Astrocyte (in vitro differentiated cells and primary cell): ENCODE measurements around the gene CHST11. TPM values are rescaled to one million over a fixed set of nuclear protein-coding genes. Genes with fewer than 3 reads are reported as not detected.

ENCODE experiments used
- DNase-seq: peaks from one replicate; pipeline ENCODE4 v3.0.0-alpha.2; 2010; ENCODE audit warnings: low read depth
- FAIRE-seq: peaks from 2 replicates; lab custom pipeline; 2011; peaks lifted over from hg19 to GRCh38; lab: Jason Lieb, UNC
- H2AFZ ChIP-seq: 2 replicates; pipeline ENCODE4 v1.6.0; 2012; ENCODE audit warnings: low read depth, low read length, inconsistent platforms
- H3K27ac ChIP-seq: 2 replicates; pipeline ENCODE4 v1.5.1; 2011; ENCODE audit warnings: low read depth, low read length, inconsistent platforms
- H3K27me3 ChIP-seq: 2 replicates; pipeline ENCODE4 v1.6.0; 2011; ENCODE audit warnings: low read length, inconsistent platforms; ENCODE audit not compliant: insufficient read depth
- H3K36me3 ChIP-seq: 2 replicates; pipeline ENCODE4 v1.5.1; 2011; ENCODE audit warnings: low read length, inconsistent platforms; ENCODE audit not compliant: insufficient read depth
- H3K4me1 ChIP-seq: 2 replicates; pipeline ENCODE4 v1.5.1; 2011; ENCODE audit warnings: low read length, inconsistent platforms; ENCODE audit not compliant: insufficient read depth
- H3K4me2 ChIP-seq: 2 replicates; pipeline ENCODE4 v1.6.0; 2012; ENCODE audit warnings: low read length, inconsistent platforms
- H3K4me3 ChIP-seq: 2 replicates; pipeline ENCODE4 v1.5.1; 2011; ENCODE audit warnings: low read depth, mild to moderate bottlenecking, low read length, inconsistent platforms; ENCODE audit not compliant: insufficient read depth
- H3K79me2 ChIP-seq: 2 replicates; pipeline ENCODE4 v1.6.0; 2012; ENCODE audit warnings: mild to moderate bottlenecking, low read length, inconsistent platforms; ENCODE audit not compliant: insufficient read depth
- H3K9ac ChIP-seq: 2 replicates; pipeline ENCODE4 v1.6.0; 2012; ENCODE audit warnings: mild to moderate bottlenecking, low read length, inconsistent platforms
- H3K9me3 ChIP-seq: 2 replicates; pipeline ENCODE4 v1.5.1; 2012; ENCODE audit warnings: low read depth, mild to moderate bottlenecking, low read length, inconsistent platforms; ENCODE audit not compliant: insufficient read depth
- H4K20me1 ChIP-seq: 2 replicates; pipeline ENCODE4 v1.6.0; 2012; ENCODE audit warnings: low read length, inconsistent platforms; ENCODE audit not compliant: insufficient read depth
- H3K27ac Mint-ChIP-seq: one replicate; pipeline ENCODE4 v1.8.0; 2021; ENCODE audit warnings: mild to moderate bottlenecking, mixed read lengths; ENCODE audit not compliant: unreplicated experiment
- H3K27me3 Mint-ChIP-seq: one replicate; pipeline ENCODE4 v1.8.0; 2021; ENCODE audit warnings: low read depth, mixed read lengths; ENCODE audit not compliant: unreplicated experiment
- H3K36me3 Mint-ChIP-seq: one replicate; pipeline ENCODE4 v1.8.0; 2021; ENCODE audit warnings: low read depth, mixed read lengths; ENCODE audit not compliant: unreplicated experiment
- H3K4me1 Mint-ChIP-seq: one replicate; pipeline ENCODE4 v1.8.0; 2021; ENCODE audit warnings: low read depth, mixed read lengths; ENCODE audit not compliant: unreplicated experiment
- H3K4me3 Mint-ChIP-seq: one replicate; pipeline ENCODE4 v1.8.0; 2021; ENCODE audit warnings: mild to moderate bottlenecking, moderate library complexity, mixed read lengths; ENCODE audit not compliant: unreplicated experiment
- H3K9me3 Mint-ChIP-seq: one replicate; pipeline ENCODE4 v1.8.0; 2021; ENCODE audit warnings: mild to moderate bottlenecking, mixed read lengths; ENCODE audit not compliant: unreplicated experiment
- EZH2 ChIP-seq: IDR thresholded peaks from 2 replicates; pipeline ENCODE4 v1.6.1; 2012; ENCODE audit warnings: mild to moderate bottlenecking, low read length, inconsistent platforms; ENCODE audit not compliant: insufficient read depth
- total RNA-seq: library from RNA; stranded (reverse); gene quantifications from 2 replicates; pipeline ENCODE4 v1.2.1, GENCODE V29; 2021
- TF ChIP-seq, protein P1 (sequence below): IDR thresholded peaks from 2 replicates; pipeline ENCODE4 v1.5.1; 2011; ENCODE audit warnings: low read depth, mild to moderate bottlenecking, inconsistent platforms, low read length, moderate library complexity; ENCODE audit not compliant: insufficient read depth

CHST11 gene
- total RNA-seq, 1 donor from 2014 or later: 30.2 TPM

DNA sequence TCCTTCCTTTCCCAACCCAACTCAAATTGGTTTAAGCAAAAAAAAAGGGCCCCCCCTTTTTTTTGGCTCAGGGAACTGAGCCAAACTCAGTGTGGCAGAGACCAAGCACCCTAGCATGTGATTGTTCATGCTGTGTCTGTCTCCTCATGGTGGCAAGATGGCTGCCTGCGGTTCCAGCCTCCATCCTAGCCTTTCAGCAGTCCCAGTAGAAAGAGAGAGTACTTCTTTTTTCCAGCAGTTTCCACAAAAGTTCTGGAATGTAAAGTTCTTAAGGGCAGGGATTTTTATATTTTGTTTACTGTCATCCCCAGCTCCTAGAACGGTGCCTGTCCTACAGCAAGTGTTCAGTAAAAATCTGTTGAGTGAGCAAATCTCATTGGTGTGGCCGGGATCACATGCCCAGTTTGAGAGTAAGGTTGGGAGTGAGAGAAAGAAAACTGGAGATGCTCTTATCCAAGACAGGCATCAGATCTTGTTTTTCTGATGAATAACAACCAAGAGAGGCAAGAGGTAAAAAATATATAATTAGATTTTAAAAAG is 22.4 kb downstream of the CHST11 start:
- Histone ChIP-seq H3K9ac (no peak overlapping the region), H3K4me2 (peak overlapping the region; percentile 50), H3K27ac (peak overlapping the region; percentile 4), H4K20me1 (no peaks in the 10 kb centered on the region), H3K36me3 (no peaks in the 10 kb centered on the region), H3K4me1 (peaks cover 18% of the 10 kb centered on the region), H3K4me3 (no peak overlapping the region), H3K79me2 (peaks cover 73% of the 10 kb centered on the region), H3K27me3 (no peaks in the 10 kb centered on the region), H3K9me3 (no peaks in the 10 kb centered on the region), H2AFZ (no peak overlapping the region)
- TF ChIP-seq EZH2: no peak
- TF ChIP-seq, protein P1, sequence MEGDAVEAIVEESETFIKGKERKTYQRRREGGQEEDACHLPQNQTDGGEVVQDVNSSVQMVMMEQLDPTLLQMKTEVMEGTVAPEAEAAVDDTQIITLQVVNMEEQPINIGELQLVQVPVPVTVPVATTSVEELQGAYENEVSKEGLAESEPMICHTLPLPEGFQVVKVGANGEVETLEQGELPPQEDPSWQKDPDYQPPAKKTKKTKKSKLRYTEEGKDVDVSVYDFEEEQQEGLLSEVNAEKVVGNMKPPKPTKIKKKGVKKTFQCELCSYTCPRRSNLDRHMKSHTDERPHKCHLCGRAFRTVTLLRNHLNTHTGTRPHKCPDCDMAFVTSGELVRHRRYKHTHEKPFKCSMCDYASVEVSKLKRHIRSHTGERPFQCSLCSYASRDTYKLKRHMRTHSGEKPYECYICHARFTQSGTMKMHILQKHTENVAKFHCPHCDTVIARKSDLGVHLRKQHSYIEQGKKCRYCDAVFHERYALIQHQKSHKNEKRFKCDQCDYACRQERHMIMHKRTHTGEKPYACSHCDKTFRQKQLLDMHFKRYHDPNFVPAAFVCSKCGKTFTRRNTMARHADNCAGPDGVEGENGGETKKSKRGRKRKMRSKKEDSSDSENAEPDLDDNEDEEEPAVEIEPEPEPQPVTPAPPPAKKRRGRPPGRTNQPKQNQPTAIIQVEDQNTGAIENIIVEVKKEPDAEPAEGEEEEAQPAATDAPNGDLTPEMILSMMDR: no peak
- Mint-ChIP-seq H3K4me1 (peaks cover 24% of the 10 kb centered on the region), H3K27ac (peak overlapping the region; percentile 80), H3K36me3 (peaks cover 22% of the 10 kb centered on the region), H3K27me3 (no peaks in the 10 kb centered on the region), H3K9me3 (peaks cover 7% of the 10 kb centered on the region), H3K4me3 (no peak overlapping the region)
- FAIRE-seq (no peak), DNase-seq (no peak)

DNA sequence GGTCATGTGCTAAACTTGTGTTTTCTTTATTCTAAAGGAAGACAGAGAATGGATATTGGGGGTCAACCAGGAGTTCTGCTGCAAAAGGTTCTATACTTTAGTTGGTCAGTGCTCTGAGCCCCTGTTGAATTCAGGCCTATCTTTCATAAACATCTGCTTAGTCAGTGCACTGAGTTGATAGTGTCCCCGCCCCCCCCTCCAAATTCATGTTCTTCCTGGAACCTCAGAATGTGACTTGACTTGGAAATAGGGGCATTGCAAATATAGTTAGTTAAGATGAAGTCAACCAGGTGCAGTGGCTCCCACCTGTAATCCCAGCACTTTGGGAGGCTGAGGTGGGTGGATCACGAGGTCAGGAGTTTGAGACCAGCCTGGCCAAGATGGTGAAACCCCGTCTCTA is 23.3 kb downstream of the CHST11 start:
- Histone ChIP-seq H3K4me1 (peaks cover 18% of the 10 kb centered on the region), H3K79me2 (peaks cover 79% of the 10 kb centered on the region), H3K9me3 (no peaks in the 10 kb centered on the region), H3K4me2 (no peak overlapping the region), H3K9ac (no peak overlapping the region), H3K36me3 (no peaks in the 10 kb centered on the region), H2AFZ (no peak overlapping the region), H3K4me3 (no peak overlapping the region), H3K27ac (peak overlapping the region; percentile 44), H3K27me3 (no peaks in the 10 kb centered on the region), H4K20me1 (peaks cover 4% of the 10 kb centered on the region)
- Mint-ChIP-seq H3K4me1 (peaks cover 24% of the 10 kb centered on the region), H3K4me3 (no peak overlapping the region), H3K9me3 (peaks cover 7% of the 10 kb centered on the region), H3K27ac (no peak overlapping the region), H3K27me3 (no peaks in the 10 kb centered on the region), H3K36me3 (peaks cover 22% of the 10 kb centered on the region)
- FAIRE-seq (no peak), DNase-seq (no peak)
- no peak for TF ChIP-seq EZH2
- TF ChIP-seq, protein P1: no peak

DNA sequence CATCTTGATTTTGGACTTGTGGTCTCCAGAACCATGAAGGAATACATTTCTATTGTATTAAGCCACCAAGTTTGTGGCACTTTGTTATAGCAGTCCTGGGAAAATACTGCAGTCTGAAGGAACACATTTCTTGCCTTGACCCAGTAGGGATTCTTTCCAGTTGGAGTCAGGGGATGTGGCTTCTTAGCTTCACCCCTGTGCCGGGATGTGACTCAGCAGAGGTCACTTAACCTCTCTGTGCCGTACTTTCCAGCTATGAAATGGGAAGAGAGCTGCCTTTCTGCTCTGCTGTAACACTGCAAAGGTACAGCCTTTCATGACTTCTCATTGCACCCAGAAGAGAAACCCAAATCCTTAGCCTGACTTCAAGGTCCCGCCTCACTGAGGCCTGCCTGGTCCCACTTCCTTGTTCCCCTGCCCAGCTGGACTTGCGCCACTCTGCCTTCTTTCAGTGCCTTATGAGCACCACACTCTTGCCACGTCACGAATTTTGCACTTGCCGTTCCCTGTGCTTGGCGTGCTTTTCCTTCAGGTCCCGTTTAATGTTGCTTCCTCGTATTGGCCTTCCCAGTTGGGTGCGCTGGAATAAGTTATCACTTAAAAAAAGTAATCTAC is 24.2 kb downstream of the CHST11 start:
- Histone ChIP-seq H3K79me2 (peaks cover 83% of the 10 kb centered on the region), H2AFZ (no peak overlapping the region), H3K4me3 (no peak overlapping the region), H3K4me2 (peak overlapping the region; percentile 59), H3K27me3 (no peaks in the 10 kb centered on the region), H3K27ac (peak overlapping the region; percentile 91), H4K20me1 (peaks cover 11% of the 10 kb centered on the region), H3K9ac (peak overlapping the region; percentile 52), H3K4me1 (peaks cover 18% of the 10 kb centered on the region), H3K36me3 (no peaks in the 10 kb centered on the region), H3K9me3 (no peaks in the 10 kb centered on the region)
- DNase-seq (peak; percentile 88), FAIRE-seq (no peak)
- Mint-ChIP-seq H3K4me3 (peak overlapping the region; percentile 21), H3K9me3 (peaks cover 7% of the 10 kb centered on the region), H3K36me3 (peaks cover 29% of the 10 kb centered on the region), H3K27ac (peak overlapping the region; percentile 3), H3K27me3 (no peaks in the 10 kb centered on the region), H3K4me1 (peaks cover 25% of the 10 kb centered on the region)
- no peak for TF ChIP-seq EZH2
- TF ChIP-seq, protein P1: no peak
